Fibroblast of peridontal ligament (primary cell): ENCODE data around the gene ARHGAP26.
A peak's percentile ranks its signal among the peaks of the same experiment; 100 is the strongest.

Source experiments
- DNase-seq: peaks from one replicate; pipeline ENCODE4 v3.0.0-alpha.2; 2010; ENCODE audit errors: extremely low read depth

ARHGAP26 gene

GRCh38 chr5:143239882-143240518, 469.8 kb downstream of the ARHGAP26 start:
- DNase-seq, result peak; percentile 55

- DNase-seq, result no peak
Measured at GRCh38 chr5:143241892-143242291, 471.7 kb downstream of the ARHGAP26 start.

DNA sequence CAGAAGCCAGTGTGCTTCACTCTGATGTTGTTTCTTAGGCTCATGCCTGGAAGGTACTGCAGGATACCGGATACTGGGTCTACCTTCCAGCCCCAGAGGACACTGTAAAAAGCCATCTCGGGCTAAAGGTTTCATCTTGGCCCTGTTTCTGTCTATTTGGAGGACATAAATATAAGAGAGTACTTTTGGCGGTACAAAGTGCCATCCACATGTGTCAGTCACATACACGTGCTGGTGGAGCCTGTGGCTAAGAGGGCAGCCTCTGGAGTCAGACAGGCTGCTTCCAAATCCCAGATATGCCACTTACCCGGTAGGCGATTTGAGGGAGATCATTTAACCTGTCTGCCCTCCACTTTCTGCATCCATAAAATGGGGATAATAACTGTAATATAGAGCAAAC, 472.9 kb downstream of the ARHGAP26 start:
- no peak for DNase-seq

DNA sequence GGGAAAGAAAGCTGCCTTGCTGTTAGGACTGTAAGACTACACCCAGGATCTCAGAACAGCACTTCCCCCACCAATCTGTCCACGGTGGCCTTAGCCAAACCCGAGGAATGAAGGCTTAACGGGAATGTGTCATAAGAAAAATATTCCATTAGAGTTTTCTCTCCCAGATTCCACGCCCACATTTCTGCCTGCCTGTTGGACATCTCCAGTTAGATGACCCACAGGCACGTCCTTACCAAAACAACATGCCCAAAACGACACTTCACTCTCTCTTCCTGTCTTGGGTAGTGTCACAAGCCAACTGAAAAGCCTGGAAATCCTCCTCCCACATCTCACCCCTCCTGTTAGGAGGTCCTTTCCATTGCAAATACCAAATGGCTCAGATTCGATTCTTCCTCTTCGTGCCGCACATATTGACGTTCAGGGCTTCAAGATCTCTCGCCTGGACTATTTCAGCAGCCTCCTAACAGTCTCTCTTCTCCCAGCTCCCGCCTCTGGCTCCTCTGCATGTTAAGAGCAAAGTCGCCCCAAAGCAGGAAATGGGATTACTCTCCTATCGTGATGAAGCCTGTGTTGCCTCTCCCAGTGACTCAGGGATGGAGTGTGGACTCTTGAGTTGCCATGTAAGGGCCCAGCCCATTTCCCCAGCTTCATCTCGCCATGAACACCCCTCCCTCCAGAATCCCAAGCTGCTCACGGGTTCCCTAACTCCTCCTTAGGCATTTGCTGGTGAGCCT, 474.0 kb downstream of the ARHGAP26 start:
- peak; percentile 99 for DNase-seq

DNA sequence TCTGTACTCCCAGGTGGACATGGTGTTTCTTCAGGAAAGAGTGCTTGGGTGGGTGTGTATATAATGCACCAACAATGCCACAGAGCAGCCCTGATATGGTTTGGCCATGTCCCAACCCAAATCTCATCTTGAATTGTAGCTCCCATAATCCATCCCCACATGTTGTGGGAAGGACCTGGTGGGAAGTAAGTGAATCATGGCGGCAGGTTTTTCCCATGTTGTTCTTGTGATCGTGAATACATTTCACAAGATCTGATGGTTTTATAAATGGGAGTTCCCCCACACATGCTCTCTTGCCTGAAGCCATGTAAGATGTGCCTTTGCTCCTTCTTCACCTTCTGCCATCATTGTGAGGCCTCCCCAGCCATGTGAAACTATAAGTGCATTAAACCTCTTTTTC, 474.8 kb downstream of the ARHGAP26 start:
- DNase-seq, result no peak

DNA sequence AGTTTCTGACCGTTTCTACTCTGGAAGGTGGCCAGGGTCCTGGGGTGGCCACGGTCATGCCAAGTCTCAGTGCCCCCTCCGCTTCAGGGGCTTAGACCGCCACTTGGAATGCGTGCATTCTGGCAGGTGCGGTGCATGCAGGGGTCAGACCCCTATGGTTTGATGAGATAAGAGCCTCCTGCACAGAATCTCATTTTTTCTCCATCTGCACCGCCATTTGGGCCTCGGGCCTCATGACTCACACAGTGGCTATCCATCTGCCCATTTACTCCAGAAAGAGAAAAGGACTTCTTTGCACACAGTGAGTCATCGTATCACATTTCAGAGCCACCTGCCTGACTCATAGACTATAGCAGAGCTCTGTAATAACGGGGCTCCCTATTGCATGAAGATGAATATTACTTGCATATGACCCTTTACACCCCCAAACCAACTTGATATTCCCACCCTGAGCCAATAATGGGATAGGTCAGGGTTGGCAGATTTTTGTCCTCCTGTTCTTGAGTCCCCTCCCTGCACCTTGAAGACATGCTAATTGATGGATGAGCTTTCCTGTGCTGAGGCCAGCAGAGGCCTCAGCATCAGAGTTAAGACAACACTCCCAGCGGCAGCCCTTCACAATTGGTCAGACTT, 475.9 kb downstream of the ARHGAP26 start:
- peak; percentile 82 for DNase-seq

- no peak for DNase-seq
Measured at GRCh38 chr5:143247134-143247815, 477.1 kb downstream of the ARHGAP26 start.

GRCh38 chr5:143248391-143248790, 478.2 kb downstream of the ARHGAP26 start:
- peak; percentile 73 for DNase-seq

- peak; percentile 91 for DNase-seq
Measured at GRCh38 chr5:143248822-143249579, 478.8 kb downstream of the ARHGAP26 start.

DNA sequence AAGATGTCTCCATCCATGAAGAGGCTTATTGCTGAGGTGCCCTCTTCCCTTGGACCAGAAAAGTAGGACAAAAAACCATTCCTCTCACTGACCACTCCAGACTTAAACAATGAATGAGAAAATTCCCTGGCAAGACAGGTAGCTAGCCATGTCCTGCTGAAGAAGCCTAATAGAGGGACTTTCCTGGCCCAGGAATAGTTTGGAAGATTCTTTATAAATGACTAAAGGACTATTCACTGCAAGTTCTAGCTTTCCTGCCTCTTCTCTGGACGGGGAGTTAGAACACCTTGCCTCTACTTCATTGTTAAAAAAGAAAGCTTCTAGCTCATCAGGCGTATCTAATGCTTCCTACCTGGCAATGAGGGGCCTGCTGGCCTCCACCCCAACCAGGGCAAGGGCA, 479.7 kb downstream of the ARHGAP26 start:
- no peak for DNase-seq

DNA sequence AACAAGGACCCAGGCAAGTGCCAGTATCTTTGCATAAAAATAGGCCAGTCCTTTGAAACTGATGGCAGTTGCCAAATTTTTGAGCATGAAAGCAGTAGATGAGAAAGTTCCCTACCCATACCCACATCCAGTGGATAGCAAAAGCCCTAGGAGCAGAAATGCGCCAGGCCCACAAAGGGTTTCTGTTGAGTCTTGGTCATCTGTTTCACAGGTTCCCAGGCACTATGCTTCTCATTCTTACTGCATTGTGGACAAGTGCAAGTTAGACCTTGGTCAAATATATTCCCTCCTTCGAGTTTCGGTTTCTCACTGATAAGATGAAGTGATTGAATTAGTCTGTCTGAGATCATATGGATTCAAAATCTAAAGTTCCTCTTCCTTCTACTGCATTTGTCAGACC, 481.0 kb downstream of the ARHGAP26 start:
- DNase-seq, result no peak

DNA sequence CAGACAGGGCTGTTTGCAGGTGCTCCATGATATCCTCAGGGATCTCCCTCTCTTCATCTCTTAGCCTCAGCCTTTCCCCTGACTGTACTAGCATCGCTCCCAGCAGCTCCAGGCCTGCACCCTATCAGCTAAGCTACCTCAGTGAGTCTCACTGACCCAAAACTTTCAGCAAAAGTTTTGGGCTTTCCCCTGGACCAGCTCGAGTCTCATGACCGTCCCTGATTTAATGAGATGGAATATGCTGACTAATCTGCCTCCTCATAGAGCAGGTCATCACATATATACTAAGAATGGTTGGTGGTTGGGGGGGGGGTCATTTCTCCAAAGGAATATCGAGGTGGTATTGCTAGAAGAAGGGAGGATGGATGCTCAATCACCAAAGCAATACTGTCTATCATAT, 481.8 kb downstream of the ARHGAP26 start:
- DNase-seq, result no peak

DNA sequence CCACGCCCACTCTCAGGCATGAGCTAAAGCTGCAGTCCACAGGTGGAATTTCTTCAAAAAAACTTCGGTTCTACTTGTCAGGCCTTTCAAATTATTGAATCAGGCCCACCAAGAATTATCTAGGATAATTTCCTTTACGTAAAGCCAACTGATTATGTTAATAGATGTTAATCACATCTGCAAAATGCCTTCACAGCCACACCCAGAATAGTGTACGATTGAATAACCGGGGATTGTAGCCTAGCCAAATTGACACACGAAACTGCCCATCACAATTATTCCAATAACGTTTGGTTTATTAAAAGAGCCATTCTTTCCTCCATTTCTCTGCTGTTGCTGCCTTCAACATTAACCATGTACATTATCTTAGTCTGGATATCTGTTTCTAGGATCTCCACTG, 484.6 kb downstream of the ARHGAP26 start:
- DNase-seq, result no peak

- no peak for DNase-seq
Measured at GRCh38 chr5:143258559-143259253, 488.5 kb downstream of the ARHGAP26 start.

- DNase-seq, result no peak
Measured at GRCh38 chr5:143259254-143259605, 489.1 kb downstream of the ARHGAP26 start.

GRCh38 chr5:143261748-143262392, 491.7 kb downstream of the ARHGAP26 start:
- DNase-seq, result peak; percentile 88

DNA sequence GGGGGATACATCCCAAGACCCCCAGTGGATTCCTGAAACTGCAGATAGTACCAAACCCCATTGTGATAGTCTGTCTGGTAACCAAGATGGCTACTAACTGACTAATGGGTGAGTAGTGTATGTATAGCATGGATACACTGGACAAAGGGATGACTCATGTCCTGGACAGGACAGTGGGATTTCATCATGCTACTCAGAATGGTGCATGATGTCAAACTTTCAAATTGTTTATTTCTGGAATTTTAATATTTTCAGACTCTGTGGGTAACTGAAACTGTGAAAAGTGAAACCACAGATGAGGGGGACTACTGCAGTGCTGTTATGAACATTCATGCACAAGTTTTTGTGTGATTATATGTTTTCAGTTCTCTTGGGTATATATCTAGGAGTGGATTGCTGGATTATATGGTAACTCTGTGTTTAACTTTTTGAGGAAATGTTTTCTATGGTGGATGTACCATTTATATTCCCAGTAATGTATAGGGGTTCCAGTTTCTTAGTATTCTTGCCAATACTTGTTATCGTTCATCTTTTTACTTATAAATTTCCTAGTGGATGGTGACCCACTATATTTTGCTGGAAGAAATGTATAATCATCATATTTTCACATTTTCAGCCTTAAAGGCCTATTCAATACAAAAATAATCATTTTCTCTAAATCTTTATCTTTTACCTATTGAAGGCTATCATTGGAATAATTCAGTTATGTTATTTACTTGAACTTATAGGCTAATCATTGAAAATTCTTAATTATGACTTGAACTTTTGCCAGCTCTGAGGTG, 492.4 kb downstream of the ARHGAP26 start:
- DNase-seq, result peak; percentile 96

- DNase-seq, result no peak
Measured at GRCh38 chr5:143263272-143263810, 493.2 kb downstream of the ARHGAP26 start.

GRCh38 chr5:143265995-143266394, 495.8 kb downstream of the ARHGAP26 start:
- no peak for DNase-seq

DNA sequence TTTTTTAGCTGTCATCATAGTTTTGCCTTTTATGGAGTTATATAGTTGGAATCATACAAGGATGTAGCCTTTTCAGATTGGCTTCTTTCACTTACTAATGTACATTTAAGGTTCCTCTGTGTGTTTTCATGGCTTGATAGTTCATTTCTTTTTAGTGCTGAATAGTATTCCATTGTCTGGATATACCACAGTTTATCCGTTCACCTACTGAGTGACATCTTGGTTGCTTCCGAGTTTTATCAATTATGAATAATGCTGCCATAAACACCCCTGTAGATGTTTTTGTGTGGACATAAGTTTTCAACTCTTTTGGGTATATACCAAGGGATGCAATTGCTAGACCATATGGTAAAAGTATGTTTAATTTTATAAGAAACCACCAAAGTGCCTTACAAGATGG, 497.0 kb downstream of the ARHGAP26 start:
- no peak for DNase-seq
